HG03103 (cell line): ENCODE data around the gene GID4.

Experiments used
- ATAC-seq: cut with Tn5 transposase; IDR thresholded peaks from one replicate; pipeline ENCODE4 v1.9.1; 2021; ENCODE audit warnings: low read depth; ENCODE audit not compliant: unreplicated experiment

Gene GID4

DNA sequence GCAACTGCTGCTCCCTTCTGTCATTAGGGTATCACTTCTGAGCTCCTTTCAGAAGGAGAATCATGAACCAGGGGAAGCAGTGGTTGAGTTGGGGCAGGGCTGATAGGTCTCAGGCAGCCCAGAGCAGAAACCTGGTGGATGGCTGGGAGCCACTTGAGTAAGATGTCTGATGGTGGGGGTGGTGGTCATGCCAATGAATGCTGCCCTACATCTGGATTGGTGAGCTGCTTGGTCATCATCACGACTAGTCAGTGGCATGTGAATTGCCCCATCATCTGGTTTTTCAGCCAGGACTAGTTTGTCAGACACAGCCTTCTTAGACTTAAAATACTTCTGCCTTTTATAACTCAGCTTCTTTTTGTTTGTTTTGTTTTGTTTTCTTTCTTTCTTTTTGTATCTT is 2.6 kb downstream of the GID4 start:
- no peak for ATAC-seq

DNA sequence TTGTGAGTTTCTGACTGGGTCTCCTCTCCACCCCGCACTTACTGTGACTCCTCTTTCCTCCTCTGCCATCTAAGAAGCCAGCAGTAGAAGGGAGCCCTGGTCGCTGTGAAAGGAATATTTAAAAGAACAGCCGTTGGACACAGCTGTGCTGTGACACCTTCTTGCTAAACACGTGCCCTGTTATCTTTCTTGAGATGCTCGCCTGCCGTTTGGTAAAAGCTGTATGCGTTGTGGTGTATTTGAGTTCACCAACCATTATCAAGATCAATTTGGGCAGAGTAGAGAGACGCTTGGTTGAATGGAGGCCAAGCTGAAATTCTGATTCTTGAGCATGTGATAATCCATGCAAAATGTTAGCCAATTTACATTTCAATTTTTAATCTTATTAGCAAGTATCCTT is 3.8 kb downstream of the GID4 start:
- no peak for ATAC-seq

DNA sequence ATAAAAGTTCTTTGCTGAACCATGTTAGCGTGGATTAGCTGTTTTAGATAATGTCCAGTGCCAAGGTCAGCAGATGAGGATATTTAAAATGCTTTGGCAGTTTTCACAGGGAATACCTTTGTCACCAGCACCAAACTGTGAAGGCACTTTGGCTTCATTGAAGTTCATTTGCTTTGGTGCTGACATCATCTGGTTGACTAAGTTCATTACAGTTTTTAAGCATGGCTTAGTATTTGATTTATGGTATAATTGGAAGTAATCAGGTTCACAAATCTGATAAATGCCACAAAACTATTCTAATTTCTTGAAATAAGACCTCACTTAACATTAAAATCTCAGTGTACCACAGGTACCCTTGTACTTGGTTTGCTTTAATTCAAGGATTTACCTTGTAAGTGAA is 4.3 kb downstream of the GID4 start:
- ATAC-seq: no peak

DNA sequence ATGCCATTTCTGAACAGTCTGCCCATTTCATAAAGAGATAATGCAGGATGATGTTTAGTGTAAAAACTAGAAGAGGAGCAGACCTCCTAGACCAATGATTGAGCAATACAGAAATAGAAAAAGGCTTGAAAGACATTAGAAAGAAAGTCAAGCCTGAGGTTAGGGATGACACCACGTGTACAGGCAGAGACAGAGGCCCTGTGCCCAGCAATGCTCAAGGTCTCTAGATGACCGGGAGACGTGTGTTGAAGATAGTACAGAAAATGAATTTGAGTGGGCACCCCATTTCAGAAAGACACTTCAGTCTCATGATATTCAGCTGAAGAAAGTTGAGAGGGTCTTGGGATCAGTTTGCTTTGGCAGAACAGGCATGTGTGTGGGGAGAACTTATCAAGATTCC is 5.4 kb downstream of the GID4 start:
- no peak for ATAC-seq

DNA sequence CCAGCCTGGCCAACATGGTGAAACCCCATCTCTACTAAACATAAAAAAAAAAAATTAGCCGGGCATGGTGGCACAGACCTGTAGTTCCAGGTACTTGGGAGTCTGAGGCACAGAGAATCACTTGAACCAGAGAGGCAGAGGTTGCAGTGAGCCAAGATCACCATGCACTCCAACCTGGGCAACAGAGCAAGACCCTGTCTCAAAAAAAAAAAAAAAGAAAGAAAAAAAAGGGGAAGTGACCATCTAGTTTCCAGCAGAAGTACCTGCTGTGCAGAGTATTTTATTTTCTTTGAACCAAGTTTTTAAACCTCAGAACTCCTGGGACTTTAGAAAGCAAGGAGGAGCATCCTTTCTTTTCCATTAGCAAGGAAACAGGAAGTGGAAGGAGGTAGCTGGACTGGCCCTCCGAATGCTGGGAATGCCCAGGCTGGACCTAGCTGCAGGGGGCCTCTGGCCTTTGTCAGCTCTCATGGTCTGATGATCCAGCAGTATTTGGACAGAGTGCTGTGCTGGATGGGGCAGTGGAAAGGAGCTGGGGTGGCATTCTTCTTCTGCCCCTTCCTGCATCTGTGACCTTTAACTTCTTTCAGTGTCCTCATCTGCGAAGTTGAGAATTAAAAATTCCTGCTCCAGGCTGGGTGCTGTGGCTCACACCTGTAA is 6.6 kb downstream of the GID4 start:
- ATAC-seq: no peak

DNA sequence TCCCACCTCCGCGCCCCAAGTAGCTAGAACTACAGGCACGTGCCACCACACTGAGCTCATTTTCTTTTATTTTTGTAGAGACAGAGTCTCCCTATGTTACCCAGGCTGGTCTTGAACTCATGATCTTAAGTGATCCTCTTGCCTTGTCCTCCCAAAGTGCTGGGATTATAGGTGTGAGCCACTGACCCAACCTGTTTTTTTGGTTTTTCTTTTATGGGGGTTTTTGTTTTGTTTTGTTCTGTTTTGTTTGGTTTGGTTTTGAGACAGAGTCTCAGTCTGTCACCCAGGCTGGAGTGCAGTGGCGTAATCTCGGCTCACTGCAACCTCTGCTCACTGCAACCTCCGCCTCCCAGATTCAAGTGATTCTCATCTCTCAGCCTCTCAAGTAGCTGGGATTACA is 16.4 kb downstream of the GID4 start:
- no peak for ATAC-seq

GRCh38 chr17:18056214-18056613 is 17.0 kb downstream of the GID4 start:
- no peak for ATAC-seq

DNA sequence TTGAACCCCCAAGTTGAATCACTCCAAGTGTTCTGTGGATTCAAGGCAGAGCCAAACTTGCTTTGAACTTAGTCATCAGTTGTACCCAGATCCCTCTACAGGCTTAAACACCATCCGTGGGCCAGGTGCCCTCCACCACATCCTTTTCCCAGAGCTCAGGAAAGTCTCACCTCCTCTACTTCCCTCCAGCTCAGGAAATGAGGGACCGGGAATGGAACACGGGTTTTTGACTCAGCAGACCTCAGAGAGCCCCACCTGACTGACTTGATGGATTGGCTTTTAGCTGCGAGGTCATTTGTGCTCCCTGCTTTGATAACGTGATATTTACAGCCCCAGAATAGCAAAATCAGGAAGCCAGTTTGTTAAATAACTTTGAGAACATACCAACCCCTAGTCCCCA is 20.1 kb downstream of the GID4 start:
- no peak for ATAC-seq

- no peak for ATAC-seq
Measured at GRCh38 chr17:18064053-18064452, 24.8 kb downstream of the GID4 start.

- ATAC-seq: no peak
Measured at GRCh38 chr17:18065546-18065945, 26.3 kb downstream of the GID4 start.

GRCh38 chr17:18066866-18067265 is 27.7 kb downstream of the GID4 start:
- ATAC-seq: no peak

DNA sequence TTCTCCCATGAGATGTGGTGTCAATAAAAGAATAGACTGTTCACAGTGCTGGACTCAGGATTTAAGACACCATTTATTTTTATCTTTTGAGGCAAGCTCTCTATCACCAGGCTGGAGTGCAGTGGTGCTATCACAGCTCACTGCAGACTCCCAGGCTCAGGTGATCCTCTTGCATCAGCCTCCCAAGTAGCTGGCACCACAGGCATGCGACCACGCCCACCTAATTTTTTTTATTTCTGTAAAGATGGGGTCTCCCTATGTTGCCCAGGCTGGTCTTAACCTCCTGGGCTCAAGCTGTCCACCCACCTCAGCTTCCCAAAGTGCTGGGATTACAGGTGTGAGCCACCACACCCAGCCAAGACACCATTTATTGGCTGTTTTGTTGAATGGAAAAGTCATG is 29.9 kb downstream of the GID4 start:
- ATAC-seq: no peak

GRCh38 chr17:18070861-18071340 is 31.7 kb downstream of the GID4 start:
- no peak for ATAC-seq

DNA sequence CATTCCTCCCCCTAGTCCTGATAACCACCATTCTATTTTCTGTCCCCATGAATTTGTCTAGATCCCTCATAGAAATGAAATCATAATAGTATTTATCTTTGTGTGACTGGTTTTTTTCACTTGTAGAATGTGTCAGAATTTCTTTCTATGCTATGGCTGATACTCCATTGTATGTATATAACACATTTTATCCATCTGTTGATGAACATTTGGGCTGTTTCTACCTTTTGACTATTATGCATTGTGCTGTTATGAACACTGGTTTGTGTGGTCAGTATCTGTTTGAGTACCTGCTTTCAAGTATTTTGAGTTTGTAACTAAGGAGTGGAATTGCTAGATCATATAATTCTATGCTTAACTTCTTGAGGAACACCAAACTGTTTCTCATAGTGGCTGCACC is 32.5 kb downstream of the GID4 start:
- ATAC-seq: no peak

- no peak for ATAC-seq
Measured at GRCh38 chr17:18074566-18075272, 35.5 kb downstream of the GID4 start.

GRCh38 chr17:18076936-18077335 is 37.7 kb downstream of the GID4 start:
- ATAC-seq: no peak

- ATAC-seq: no peak
Measured at GRCh38 chr17:18079543-18079942, 40.3 kb downstream of the GID4 start.

DNA sequence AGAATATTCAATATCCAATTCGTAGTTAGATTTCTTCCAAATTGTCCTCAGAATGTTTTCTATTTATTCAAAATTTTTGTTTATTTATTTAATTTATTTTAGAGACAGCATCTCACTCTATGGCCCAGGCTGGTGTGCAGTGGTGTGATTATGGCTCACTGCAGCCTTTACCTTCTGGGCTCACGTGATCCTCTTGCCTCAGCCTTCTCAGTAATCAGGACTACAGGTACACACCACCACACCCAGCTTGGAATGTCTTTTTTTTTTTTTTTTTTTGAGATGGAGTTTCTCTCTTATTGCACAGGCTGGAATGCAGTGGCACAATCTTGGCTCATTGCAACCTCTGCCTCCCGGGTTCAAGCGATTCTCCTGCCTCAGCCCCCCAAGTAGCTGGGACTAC is 45.0 kb downstream of the GID4 start:
- no peak for ATAC-seq

GRCh38 chr17:18087610-18088491 is 48.6 kb downstream of the GID4 start, which contains the start of gene DRG2:
Gene DRG2 (plus strand): TSS chr17:18087948. CDS start chr17:18088024, 76 bp downstream.
- ATAC-seq: peak; percentile 70

- no peak for ATAC-seq
Measured at GRCh38 chr17:18089613-18090012, 50.4 kb downstream of the GID4 start.
